B cell (primary cell): ENCODE measurements around the gene NUDT7. TPM values are rescaled to one million over a fixed set of nuclear protein-coding genes. Genes with fewer than 3 reads are reported as not detected.

Experiments used
- ATAC-seq: fragments of 200-7000 bp; cut with Tn5 transposase; one replicate; pipeline ENCODE4 v1.10.0; 2021; ENCODE audit warnings: low read depth, mild to moderate bottlenecking, moderate number of reproducible peaks, moderate library complexity
- CTCF ChIA-PET: fragments of 350-600 bp; sonication (Branson Sonifier 250); formaldehyde crosslinking; loops from one replicate; lab custom pipeline; 2021; ENCODE audit warnings: antibody characterized with exemption, inconsistent platforms; lab: Charles Lee
- POLR2A ChIA-PET: fragments of 350-600 bp; sonication (Branson Sonifier 250); formaldehyde crosslinking; loops from one replicate; lab custom pipeline; 2021; ENCODE audit warnings: antibody characterized with exemption; lab: Charles Lee
- DNase-seq: peaks from one replicate; pipeline ENCODE4 v3.0.0; 2013
- H2AFZ ChIP-seq: 2 replicates; pipeline ENCODE4 v1.6.1; 2012; ENCODE audit warnings: mild to moderate bottlenecking, low read depth, low read length; ENCODE audit not compliant: insufficient read depth, poor library complexity, severe bottlenecking
- H3K27ac ChIP-seq, 2 donors: 1 replicate in 1 of 2; 2 replicates in 1 of 2; pipeline ENCODE4 v1.5.1; 2012 to 2013; ENCODE audit warnings: low read length in 2 of 2, mild to moderate bottlenecking in 2 of 2, moderate library complexity in 1 of 2
- H3K27me3 ChIP-seq, 4 experiments: fragments of 200-600 bp in 1 of 4; sonication (generic) in 1 of 4; replicated peaks in 1 of 4; 1 replicate in 2 of 4; 2 replicates in 2 of 4; pipeline versions ENCODE4 v1.6.1 to v1.7.0; 2013 to 2016; ENCODE audit warnings: low read length in 3 of 4, mild to moderate bottlenecking in 2 of 4, mixed read lengths in 1 of 4, moderate library complexity in 1 of 4; ENCODE audit not compliant: insufficient read depth in 4 of 4, control insufficient read depth in 3 of 4; ENCODE audit errors: control extremely low read depth in 1 of 4
- H3K36me3 ChIP-seq, 2 experiments: replicated peaks in 1 of 2; 1 replicate in 1 of 2; 2 replicates in 1 of 2; pipeline versions ENCODE4 v1.6.1 to v1.7.1; 2013; ENCODE audit warnings: low read length in 1 of 2; ENCODE audit not compliant: insufficient read depth in 2 of 2, control insufficient read depth in 1 of 2; ENCODE audit errors: control extremely low read depth in 1 of 2, extremely low read depth in 1 of 2
- H3K4me1 ChIP-seq, 2 donors: fragments of 200-600 bp in 1 of 2; sonication (generic) in 1 of 2; 1 replicate in 1 of 2; 2 replicates in 1 of 2; pipeline versions ENCODE4 v1.5.1 to v1.6.1; 2013 to 2017; ENCODE audit warnings: low read length in 2 of 2; ENCODE audit not compliant: control insufficient read depth in 2 of 2, insufficient read depth in 2 of 2
- H3K4me2 ChIP-seq: replicated peaks from 2 replicates; pipeline ENCODE3; 2012; ENCODE audit warnings: mild to moderate bottlenecking, low read depth, low read length; ENCODE audit not compliant: poor library complexity, severe bottlenecking
- H3K4me3 ChIP-seq, 5 experiments: fragments of 200-600 bp in 1 of 5; sonication (generic) in 1 of 5; 1 replicate in 3 of 5; 2 replicates in 2 of 5; pipeline versions ENCODE4 v1.5.1 to v1.7.0; 2011 to 2016; ENCODE audit warnings: low read length in 4 of 5, mild to moderate bottlenecking in 4 of 5, low read depth in 2 of 5, control low read depth in 1 of 5, moderate library complexity in 1 of 5; ENCODE audit not compliant: insufficient read depth in 1 of 5; ENCODE audit errors: control extremely low read depth in 1 of 5, extremely low read depth in 1 of 5
- H3K79me2 ChIP-seq: fragments of 200-600 bp; sonication (generic); one replicate; pipeline ENCODE4 v1.6.0; 2016; ENCODE audit warnings: low read length; ENCODE audit not compliant: control insufficient read depth, insufficient read depth
- H3K9ac ChIP-seq: fragments of 200-600 bp; sonication (generic); 2 replicates; pipeline ENCODE4 v1.6.1; 2017; ENCODE audit warnings: mild to moderate bottlenecking, low read length, moderate library complexity
- H3K9me3 ChIP-seq, 3 donors: one replicate each; pipeline versions ENCODE4 v1.6.1 to v1.7.1; 2013; ENCODE audit warnings: low read length in 2 of 3; ENCODE audit not compliant: control insufficient read depth in 2 of 3, insufficient read depth in 1 of 3; ENCODE audit errors: control extremely low read depth in 1 of 3
- H4K20me1 ChIP-seq: 2 replicates; pipeline ENCODE4 v1.6.0; 2012; ENCODE audit warnings: mild to moderate bottlenecking, low read length; ENCODE audit not compliant: insufficient read depth, control insufficient read depth, poor library complexity, severe bottlenecking
- H3K27ac Mint-ChIP-seq: one replicate; pipeline ENCODE4 v1.8.0; 2021; ENCODE audit warnings: mixed read lengths
- H3K27me3 Mint-ChIP-seq: one replicate; pipeline ENCODE4 v1.8.0; 2021; ENCODE audit warnings: mixed read lengths
- H3K4me1 Mint-ChIP-seq: one replicate; pipeline ENCODE4 v1.8.0; 2021; ENCODE audit warnings: mixed read lengths
- H3K4me3 Mint-ChIP-seq: one replicate; pipeline ENCODE4 v1.8.0; 2021; ENCODE audit warnings: mixed read lengths
- H3K9me3 Mint-ChIP-seq: one replicate; pipeline ENCODE4 v1.8.0; 2022; ENCODE audit warnings: mixed read lengths; ENCODE audit not compliant: insufficient read depth
- EZH2 ChIP-seq: IDR thresholded peaks from 2 replicates; pipeline ENCODE4 v1.6.1; 2012; ENCODE audit warnings: borderline replicate concordance, low read depth, mild to moderate bottlenecking, moderate library complexity, low read length; ENCODE audit not compliant: insufficient read depth, poor library complexity, severe bottlenecking
- WGBS: methylation state at CpG from one replicate; pipeline ENCODE4 v1.1.5; 2013; ENCODE audit warnings: missing lambda C conversion rate; ENCODE audit not compliant: insufficient coverage; 5-methylcytosine and 5-hydroxymethylcytosine counted together
- intact Hi-C: fragments of 100-400 bp; cut with micrococcal nuclease; formaldehyde crosslinking; loops from one replicate; pipeline ENCODE4 v1.10.0; 2022
- polyA plus RNA-seq: library from polyadenylated mRNA; depleted of rRNA; stranded (reverse); fragments of >200 nt; gene quantifications from 2 replicates; pipeline ENCODE4 v1.2.3, GENCODE V29; 2012
- total RNA-seq, 2 donors: library from RNA; stranded (reverse); fragments of 120-200 nt in 1 of 2; gene quantifications; 1 replicate in 1 of 2; 2 replicates in 1 of 2; pipeline versions ENCODE4 v1.2.3 to v1.2.4, GENCODE V29; 2013 to 2022
- TF ChIP-seq, protein P1 (sequence below): fragments of 200-600 bp; IDR thresholded peaks from one replicate; pipeline ENCODE4 v1.8.0; 2022; ENCODE audit warnings: antibody characterized with exemption, mild to moderate bottlenecking

NUDT7 gene
- total and polyA plus RNA-seq, 2 donors (not counting 1 experiment from before 2014, with no cell fraction given): 4.8 to 8.4 TPM

DNA sequence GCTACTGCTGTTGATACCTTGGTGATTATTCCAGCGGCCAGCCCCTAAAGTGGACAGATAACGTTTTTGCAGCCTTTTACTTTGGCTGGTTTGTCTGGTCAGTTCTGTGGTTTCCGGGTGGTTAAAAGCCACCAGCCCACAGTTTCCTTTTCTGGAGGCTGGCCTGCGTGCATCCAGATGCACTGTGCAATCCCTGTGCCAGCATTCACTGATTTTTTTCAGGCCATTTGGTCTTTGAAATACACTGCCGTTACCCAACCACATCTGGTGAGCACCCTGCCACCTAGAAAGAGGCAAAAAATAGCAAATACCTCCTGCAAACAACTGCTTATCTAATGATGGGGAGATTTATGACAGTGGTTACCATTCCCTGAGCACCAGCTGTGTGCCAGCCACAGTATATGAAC, 797 bp downstream of the NUDT7 start:
- peak overlapping the region; percentile 76 for H3K9ac ChIP-seq
- H3K4me3 ChIP-seq: peak overlapping the region in 4 of 5 experiments; percentile 74 to 90 (median 88)
- H3K4me1 ChIP-seq: peaks cover 10 to 15% of the 10 kb centered on the region in 2 donors
- Mint-ChIP-seq H3K9me3 (no peaks in the 10 kb centered on the region), H3K4me3 (peak overlapping the region; percentile 85), H3K27ac (peak overlapping the region; percentile 77), H3K4me1 (peaks cover 10% of the 10 kb centered on the region), H3K27me3 (no peaks in the 10 kb centered on the region)
- ChIA-PET CTCF (interaction anchor here (1.2 kb wide), 1 partner anchor 48 kb away, joined by 4 read pairs; no protein-coding TSS in a partner anchor), POLR2A (no interaction called here)
- no peaks in the 10 kb centered on the region for H3K27me3 ChIP-seq
- H3K36me3 ChIP-seq: peaks cover 0 to 1% of the 10 kb centered on the region in 2 experiments
- H3K27ac ChIP-seq: peak overlapping the region; percentile 52 to 66
- no peak for ATAC-seq
- DNase-seq: no peak
- peak overlapping the region; percentile 96 for H3K4me2 ChIP-seq
- intact Hi-C loops: loop anchor here (5.0 kb wide), 1 partner anchor 1239 kb away; no protein-coding TSS in a partner anchor
- H3K79me2 ChIP-seq: no peaks in the 10 kb centered on the region
- H4K20me1 ChIP-seq: no peaks in the 10 kb centered on the region
- TF ChIP-seq, protein P1, sequence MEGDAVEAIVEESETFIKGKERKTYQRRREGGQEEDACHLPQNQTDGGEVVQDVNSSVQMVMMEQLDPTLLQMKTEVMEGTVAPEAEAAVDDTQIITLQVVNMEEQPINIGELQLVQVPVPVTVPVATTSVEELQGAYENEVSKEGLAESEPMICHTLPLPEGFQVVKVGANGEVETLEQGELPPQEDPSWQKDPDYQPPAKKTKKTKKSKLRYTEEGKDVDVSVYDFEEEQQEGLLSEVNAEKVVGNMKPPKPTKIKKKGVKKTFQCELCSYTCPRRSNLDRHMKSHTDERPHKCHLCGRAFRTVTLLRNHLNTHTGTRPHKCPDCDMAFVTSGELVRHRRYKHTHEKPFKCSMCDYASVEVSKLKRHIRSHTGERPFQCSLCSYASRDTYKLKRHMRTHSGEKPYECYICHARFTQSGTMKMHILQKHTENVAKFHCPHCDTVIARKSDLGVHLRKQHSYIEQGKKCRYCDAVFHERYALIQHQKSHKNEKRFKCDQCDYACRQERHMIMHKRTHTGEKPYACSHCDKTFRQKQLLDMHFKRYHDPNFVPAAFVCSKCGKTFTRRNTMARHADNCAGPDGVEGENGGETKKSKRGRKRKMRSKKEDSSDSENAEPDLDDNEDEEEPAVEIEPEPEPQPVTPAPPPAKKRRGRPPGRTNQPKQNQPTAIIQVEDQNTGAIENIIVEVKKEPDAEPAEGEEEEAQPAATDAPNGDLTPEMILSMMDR: no peak
- TF ChIP-seq EZH2: no peak
- WGBS: 0% methylated on average over 4 of the region's 5 CpGs
- H2AFZ ChIP-seq: peak overlapping the region; percentile 91
- H3K9me3 ChIP-seq: no peaks in the 10 kb centered on the region

DNA sequence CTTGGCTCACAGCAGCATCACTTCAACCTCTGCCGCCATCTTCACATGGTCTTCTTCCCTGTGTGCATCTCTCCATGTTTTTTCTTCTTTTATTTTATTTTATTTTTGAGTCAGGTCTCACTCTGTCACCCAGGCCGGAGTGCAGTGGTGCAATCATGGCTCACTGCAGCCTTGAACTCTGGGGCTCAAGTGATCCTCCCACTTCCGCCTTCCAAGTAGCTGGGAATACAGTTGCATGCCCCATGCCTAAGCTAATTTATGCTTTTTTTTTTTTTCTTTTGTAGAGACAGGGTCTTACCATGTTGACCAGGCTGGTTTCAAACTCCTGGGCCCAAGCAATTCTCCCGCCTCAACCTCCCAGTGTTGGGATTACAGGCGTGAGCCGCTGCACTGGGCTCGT, 1.9 kb downstream of the NUDT7 start:
- no peaks in the 10 kb centered on the region for H3K9me3 Mint-ChIP-seq
- no peak for ATAC-seq
- no peaks in the 10 kb centered on the region for H3K79me2 ChIP-seq
- ChIA-PET POLR2A (no interaction called here), CTCF (interaction anchor here (0.8 kb wide), 1 partner anchor 31 kb away, joined by 3 read pairs; no protein-coding TSS in a partner anchor)
- no peak for DNase-seq
- peaks cover 10 to 15% of the 10 kb centered on the region in 2 donors for H3K4me1 ChIP-seq
- no peaks in the 10 kb centered on the region for H3K9me3 ChIP-seq
- H3K27me3 ChIP-seq: no peaks in the 10 kb centered on the region
- H2AFZ ChIP-seq: no peak overlapping the region
- peak overlapping the region; percentile 29 for H3K4me3 Mint-ChIP-seq
- H3K27ac Mint-ChIP-seq: peak overlapping the region; percentile 26
- 93% methylated on average over 6 of the region's 7 CpGs for WGBS
- intact Hi-C loops: loop anchor here (5.0 kb wide), 1 partner anchor 1238 kb away; no protein-coding TSS in a partner anchor
- H4K20me1 ChIP-seq: no peaks in the 10 kb centered on the region
- H3K9ac ChIP-seq: no peak overlapping the region
- H3K4me2 ChIP-seq: no peak overlapping the region
- peaks cover 0 to 1% of the 10 kb centered on the region in 2 experiments for H3K36me3 ChIP-seq
- peaks cover 10% of the 10 kb centered on the region for H3K4me1 Mint-ChIP-seq
- no peaks in the 10 kb centered on the region for H3K27me3 Mint-ChIP-seq
- no peak for TF ChIP-seq EZH2
- TF ChIP-seq, protein P1: no peak
- no peak overlapping the region for H3K27ac ChIP-seq
- no peak overlapping the region for H3K4me3 ChIP-seq
